Effector memory CD8-positive, alpha-beta T cell (primary cell): ENCODE data around the gene DCAF11.

ENCODE experiments used
- ATAC-seq: fragments of 150-1000 bp; cut with Tn5 transposase; replicated peaks from 2 replicates; pipeline ENCODE4 v1.10.0; 2021; ENCODE audit warnings: mild to moderate bottlenecking, moderate library complexity
- DNase-seq, 3 experiments: peaks; one replicate each; pipeline ENCODE4 v3.0.0; 2021
- H3K27ac Mint-ChIP-seq, 2 donors: one replicate each; pipeline ENCODE4 v1.8.0; 2022; ENCODE audit warnings: mild to moderate bottlenecking in 2 of 2, mixed read lengths in 2 of 2, moderate library complexity in 2 of 2
- H3K27me3 Mint-ChIP-seq, 2 donors: one replicate each; pipeline ENCODE4 v1.8.0; 2022; ENCODE audit warnings: mixed read lengths in 2 of 2
- H3K36me3 Mint-ChIP-seq: one replicate; pipeline ENCODE4 v1.8.0; 2022; ENCODE audit warnings: mild to moderate bottlenecking, moderate library complexity, mixed read lengths; ENCODE audit not compliant: insufficient read depth
- H3K4me1 Mint-ChIP-seq, 2 donors: one replicate each; pipeline ENCODE4 v1.8.0; 2022; ENCODE audit warnings: low read depth in 2 of 2, mixed read lengths in 2 of 2
- H3K4me3 Mint-ChIP-seq, 2 donors: one replicate each; pipeline ENCODE4 v1.8.0; 2022; ENCODE audit warnings: mild to moderate bottlenecking in 2 of 2, mixed read lengths in 2 of 2, moderate library complexity in 2 of 2
- H3K9me3 Mint-ChIP-seq, 2 donors: one replicate each; pipeline ENCODE4 v1.8.0; 2022; ENCODE audit warnings: mixed read lengths in 2 of 2

DCAF11 gene

DNA sequence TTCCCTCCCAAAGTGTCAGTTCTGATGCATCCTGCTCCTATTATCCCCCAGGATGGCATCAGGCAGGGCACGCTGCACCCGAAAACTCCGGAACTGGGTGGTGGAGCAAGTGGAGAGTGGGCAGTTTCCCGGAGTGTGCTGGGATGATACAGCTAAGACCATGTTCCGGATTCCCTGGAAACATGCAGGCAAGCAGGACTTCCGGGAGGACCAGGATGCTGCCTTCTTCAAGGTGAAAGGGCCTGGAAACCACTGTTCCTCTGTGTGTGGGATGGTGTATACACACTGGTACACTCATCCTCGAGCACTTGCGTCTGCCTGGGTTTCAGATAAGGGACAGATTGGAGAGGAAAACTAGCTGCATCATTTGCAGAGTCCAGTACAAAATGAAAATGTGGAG, 47.5 kb downstream of the DCAF11 start:
- H3K4me3 Mint-ChIP-seq = peak overlapping the region; percentile 93 to 96
- ATAC-seq (no peak), DNase-seq (no peak)
- H3K27ac Mint-ChIP-seq = peak overlapping the region; percentile 96 to 97
- H3K4me1 Mint-ChIP-seq = peaks cover 42 to 44% of the 10 kb centered on the region in 2 donors
- peaks cover 98% of the 10 kb centered on the region for H3K36me3 Mint-ChIP-seq
- H3K9me3 Mint-ChIP-seq = no peaks in the 10 kb centered on the region
- H3K27me3 Mint-ChIP-seq = no peaks in the 10 kb centered on the region

DNA sequence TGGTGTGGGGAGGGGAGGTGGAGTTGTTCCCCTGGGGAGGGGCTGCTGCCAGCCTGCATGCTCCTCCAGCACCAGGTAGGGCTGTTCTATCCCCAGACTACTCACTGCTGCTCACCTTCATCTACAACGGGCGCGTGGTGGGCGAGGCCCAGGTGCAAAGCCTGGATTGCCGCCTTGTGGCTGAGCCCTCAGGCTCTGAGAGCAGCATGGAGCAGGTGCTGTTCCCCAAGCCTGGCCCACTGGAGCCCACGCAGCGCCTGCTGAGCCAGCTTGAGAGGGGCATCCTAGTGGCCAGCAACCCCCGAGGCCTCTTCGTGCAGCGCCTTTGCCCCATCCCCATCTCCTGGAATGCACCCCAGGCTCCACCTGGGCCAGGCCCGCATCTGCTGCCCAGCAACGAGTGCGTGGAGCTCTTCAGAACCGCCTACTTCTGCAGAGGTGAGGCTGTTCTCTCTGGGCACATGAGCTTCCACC, 50.0 kb downstream of the DCAF11 start:
- peaks cover 92% of the 10 kb centered on the region for H3K36me3 Mint-ChIP-seq
- ATAC-seq = no peak
- DNase-seq = no peak
- H3K27me3 Mint-ChIP-seq = no peaks in the 10 kb centered on the region
- H3K27ac Mint-ChIP-seq = peak overlapping the region in 1 of 2 donors; percentile 96
- peak overlapping the region; percentile 46 to 93 for H3K4me3 Mint-ChIP-seq
- H3K9me3 Mint-ChIP-seq = no peaks in the 10 kb centered on the region
- peaks cover 47 to 50% of the 10 kb centered on the region in 2 donors for H3K4me1 Mint-ChIP-seq

DNA sequence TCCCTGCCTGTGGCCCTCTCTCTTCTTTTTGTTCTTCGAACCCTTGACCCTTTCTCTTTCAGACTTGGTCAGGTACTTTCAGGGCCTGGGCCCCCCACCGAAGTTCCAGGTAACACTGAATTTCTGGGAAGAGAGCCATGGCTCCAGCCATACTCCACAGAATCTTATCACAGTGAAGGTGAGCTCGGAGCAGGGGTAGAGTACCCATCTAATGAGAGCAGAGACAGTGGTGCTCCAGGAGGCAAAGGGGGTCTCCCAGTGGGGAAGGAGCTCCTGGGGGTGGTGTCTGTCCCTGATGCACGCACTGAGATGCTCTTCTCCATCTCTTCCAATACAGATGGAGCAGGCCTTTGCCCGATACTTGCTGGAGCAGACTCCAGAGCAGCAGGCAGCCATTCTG, 51.2 kb downstream of the DCAF11 start:
- Mint-ChIP-seq H3K4me3 (no peak overlapping the region), H3K27ac (peak overlapping the region; percentile 74 to 81), H3K27me3 (no peaks in the 10 kb centered on the region), H3K36me3 (peaks cover 94% of the 10 kb centered on the region), H3K9me3 (no peaks in the 10 kb centered on the region), H3K4me1 (peaks cover 45 to 46% of the 10 kb centered on the region in 2 donors)
- ATAC-seq (no peak), DNase-seq (no peak)

DNA sequence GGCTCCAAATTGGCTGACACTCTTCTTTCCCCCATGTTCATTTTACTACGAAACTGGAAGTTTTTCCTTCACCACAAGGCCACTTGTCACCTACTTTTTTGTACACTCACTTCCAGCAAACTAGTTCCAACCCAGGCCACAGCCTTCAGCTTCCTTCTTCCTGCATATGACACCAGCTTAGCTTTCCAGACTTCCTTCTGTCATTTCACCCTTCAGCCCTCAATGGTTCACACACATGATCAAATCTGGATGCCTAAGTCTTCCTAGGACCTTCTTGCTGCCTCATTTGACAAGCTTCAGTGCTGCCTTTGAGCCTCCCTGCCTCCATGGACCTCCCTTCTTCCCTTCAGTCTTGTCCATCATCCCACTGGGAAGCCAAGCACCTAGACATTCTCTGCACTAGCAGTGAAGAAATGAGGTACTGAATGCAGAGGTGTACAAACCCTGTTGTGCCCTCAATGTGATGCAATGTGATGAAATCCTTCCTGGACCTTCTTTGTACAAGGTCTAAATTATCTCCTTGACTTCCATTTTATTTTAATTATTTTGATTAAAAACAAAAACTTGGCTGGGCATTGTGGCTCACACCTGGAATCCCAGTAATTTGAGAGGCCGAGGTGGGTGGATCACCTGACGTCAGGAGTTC, 53.0 kb downstream of the DCAF11 start:
- ATAC-seq (no peak), DNase-seq (no peak)
- Mint-ChIP-seq H3K27me3 (no peaks in the 10 kb centered on the region), H3K4me1 (peaks cover 38 to 42% of the 10 kb centered on the region in 2 donors), H3K4me3 (no peak overlapping the region), H3K27ac (peak overlapping the region; percentile 6 to 35), H3K9me3 (no peaks in the 10 kb centered on the region), H3K36me3 (peaks cover 92% of the 10 kb centered on the region)

DNA sequence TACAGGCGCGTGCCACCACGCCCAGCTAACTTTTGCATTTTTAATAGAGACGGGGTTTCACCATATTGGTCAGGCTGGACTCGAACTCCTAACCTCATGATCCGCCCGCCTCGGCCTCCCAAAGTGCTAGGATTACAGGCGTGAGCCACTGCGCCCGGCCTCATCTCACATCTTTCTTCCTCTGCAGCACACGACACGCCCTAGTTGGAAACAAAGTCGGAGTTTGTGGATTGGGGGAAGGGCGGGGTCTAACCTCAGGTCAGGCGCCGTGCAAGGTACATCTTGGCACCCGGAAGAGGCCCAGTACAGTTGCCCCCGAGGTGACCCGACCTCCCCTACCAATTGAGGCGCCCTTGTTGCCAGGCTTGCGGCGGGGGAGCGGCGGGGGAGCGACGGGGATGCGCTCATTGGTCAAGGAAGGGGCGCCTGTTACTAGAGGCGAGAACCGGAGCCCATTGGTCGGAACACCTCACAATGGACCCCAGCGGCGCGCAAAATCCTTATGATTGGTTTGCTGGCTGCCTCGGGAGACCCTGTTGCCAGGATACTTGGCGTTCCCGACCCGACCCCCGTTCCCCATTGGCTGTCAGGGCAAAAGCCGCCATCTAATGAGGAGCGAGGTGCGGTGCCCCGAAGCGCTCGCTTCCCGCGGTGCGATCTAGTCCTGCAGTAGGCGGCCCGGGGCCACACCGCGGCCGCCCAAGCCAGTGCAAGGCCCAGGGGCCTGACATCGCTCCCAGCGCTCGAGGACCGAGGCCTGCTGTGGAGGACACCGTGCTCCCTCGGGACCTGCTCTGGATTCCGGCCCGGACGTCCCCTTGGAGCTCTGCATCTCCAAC, 57.1 kb downstream of the DCAF11 start, which contains the start of gene REC8:
Gene REC8 (plus strand): TSS at position 659 of the 839 bp plus-strand sequence. CDS start 473 bp downstream, outside the sequence.
- peak within 1 kb of the TSS; percentile 83 to 93 for H3K4me3 Mint-ChIP-seq
- H3K4me1 Mint-ChIP-seq = peaks cover 23 to 36% of the 10 kb centered on the region in 2 donors
- ATAC-seq = peak; percentile 87
- H3K27ac Mint-ChIP-seq = peak within 1 kb of the TSS; percentile 87 to 96
- peak; percentile 73 to 78 (median 77) for DNase-seq
- no peaks in the 10 kb centered on the region for H3K9me3 Mint-ChIP-seq
- H3K27me3 Mint-ChIP-seq = no peaks in the 10 kb centered on the region
- peaks cover 77% of the 10 kb centered on the region for H3K36me3 Mint-ChIP-seq

DNA sequence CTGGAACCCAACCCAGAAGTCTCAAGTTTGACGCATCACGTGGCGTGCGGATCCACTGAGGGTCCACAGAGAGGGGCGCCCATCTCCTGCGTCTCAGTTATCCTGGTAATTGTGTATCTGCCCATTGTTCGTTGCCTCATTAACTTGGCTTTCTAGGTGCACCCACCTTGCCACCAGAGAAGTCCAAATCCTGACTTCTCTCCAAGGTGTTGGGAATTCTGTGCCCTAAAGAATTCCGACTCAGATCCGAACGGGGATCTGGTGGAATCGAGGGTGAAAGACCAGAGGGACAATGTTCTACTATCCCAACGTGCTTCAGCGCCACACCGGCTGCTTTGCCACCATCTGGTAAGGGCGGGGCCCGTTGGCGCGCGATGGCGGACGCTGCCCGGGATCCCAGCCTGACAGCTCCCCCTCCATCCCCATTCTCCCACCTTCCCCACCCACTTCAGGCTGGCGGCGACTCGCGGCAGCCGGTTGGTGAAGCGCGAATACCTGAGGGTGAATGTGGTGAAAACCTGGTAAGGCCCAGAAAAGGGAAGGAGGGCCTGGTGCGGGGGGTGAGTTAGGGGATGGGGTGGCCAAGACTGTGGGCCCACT, 57.8 kb downstream of the DCAF11 start:
- ATAC-seq (no peak), DNase-seq (no peak)
- Mint-ChIP-seq H3K27me3 (no peaks in the 10 kb centered on the region), H3K27ac (peak overlapping the region; percentile 87 to 96), H3K36me3 (peaks cover 70% of the 10 kb centered on the region), H3K4me1 (peaks cover 23 to 38% of the 10 kb centered on the region in 2 donors), H3K9me3 (no peaks in the 10 kb centered on the region), H3K4me3 (peak overlapping the region; percentile 83 to 93)

DNA sequence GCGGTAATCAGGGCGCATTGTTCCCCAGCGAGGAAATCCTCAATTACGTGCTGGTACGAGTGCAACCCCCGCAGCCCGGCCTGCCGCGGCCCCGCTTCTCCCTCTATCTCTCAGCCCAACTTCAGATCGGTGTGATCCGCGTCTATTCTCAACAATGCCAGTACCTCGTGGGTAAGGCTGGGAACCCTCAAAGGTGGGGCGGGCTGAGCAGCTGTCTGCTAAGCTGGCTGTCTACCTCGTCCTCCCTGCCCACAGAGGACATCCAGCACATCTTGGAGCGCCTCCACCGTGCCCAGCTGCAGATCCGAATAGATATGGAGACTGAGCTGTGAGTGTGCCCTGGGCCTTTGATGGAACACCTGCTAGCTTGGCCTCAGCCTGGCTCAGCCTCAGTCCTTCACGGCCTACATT, 58.3 kb downstream of the DCAF11 start:
- peak overlapping the region; percentile 87 to 96 for H3K27ac Mint-ChIP-seq
- peaks cover 68% of the 10 kb centered on the region for H3K36me3 Mint-ChIP-seq
- ATAC-seq = no peak

More for the DNA sequence above, 58.3 kb downstream of the DCAF11 start:
- H3K27me3 Mint-ChIP-seq = no peaks in the 10 kb centered on the region
- no peaks in the 10 kb centered on the region for H3K9me3 Mint-ChIP-seq
- H3K4me3 Mint-ChIP-seq = peak overlapping the region; percentile 63 to 93
- H3K4me1 Mint-ChIP-seq = peaks cover 23 to 35% of the 10 kb centered on the region in 2 donors
- DNase-seq = no peak
